Suprapubic skin (tissue), 4 donors: Measurements from ENCODE around the gene FGF18. TPM values are rescaled to one million over a fixed set of nuclear protein-coding genes. Genes with fewer than 3 reads are reported as not detected.
"Not testable (repeated sequence)": the region's sequence is repeated elsewhere in the genome, so short reads cannot be mapped to it uniquely, and the experiment has no call there.

Experiments used
- DNase-seq, 2 donors: peaks; one replicate each; pipeline ENCODE4 v3.0.0-alpha.2; 2019; ENCODE audit warnings: low spot score in 2 of 2
- H3K27ac ChIP-seq: fragments of 200-600 bp; sonication (generic); one replicate; pipeline ENCODE4 v1.5.1; 2019
- H3K27me3 ChIP-seq: fragments of 200-600 bp; sonication (generic); one replicate; pipeline ENCODE4 v1.5.1; 2019
- H3K36me3 ChIP-seq: fragments of 200-600 bp; sonication (generic); one replicate; pipeline ENCODE4 v1.5.1; 2019
- H3K4me1 ChIP-seq: fragments of 200-600 bp; sonication (generic); one replicate; pipeline ENCODE4 v1.5.1; 2019
- H3K4me3 ChIP-seq: fragments of 200-600 bp; sonication (generic); one replicate; pipeline ENCODE4 v1.5.1; 2019; ENCODE audit warnings: mild to moderate bottlenecking
- H3K9me3 ChIP-seq: fragments of 200-600 bp; sonication (generic); one replicate; pipeline ENCODE4 v1.5.1; 2019
- CTCF ChIP-seq, 2 donors: fragments of 200-600 bp in 1 of 2; fragments of 450-650 bp in 1 of 2; sonication (generic) in 1 of 2; IDR thresholded peaks; one replicate each; pipeline ENCODE4 v1.5.1; 2016 to 2019; ENCODE audit warnings: antibody characterized with exemption in 2 of 2, mild to moderate bottlenecking in 1 of 2, moderate library complexity in 1 of 2
- EP300 ChIP-seq: sonication (generic); formaldehyde crosslinking; IDR thresholded peaks from one replicate; pipeline ENCODE4 v1.6.1; 2017; ENCODE audit warnings: antibody characterized with exemption
- POLR2A ChIP-seq, 2 donors: fragments of 450-650 bp; IDR thresholded peaks; one replicate each; pipeline ENCODE4 v1.6.1; 2017; ENCODE audit warnings: antibody characterized with exemption in 2 of 2, mild to moderate bottlenecking in 2 of 2, moderate library complexity in 2 of 2
- POLR2AphosphoS5 ChIP-seq, 3 donors: sonication (generic); formaldehyde crosslinking; IDR thresholded peaks; one replicate each; pipeline ENCODE4 v1.6.1; 2017; ENCODE audit warnings: antibody characterized with exemption in 3 of 3
- WGBS: methylation state at CpG from one replicate; pipeline ENCODE4 v1.1.5; 2018; 5-methylcytosine and 5-hydroxymethylcytosine counted together
- total RNA-seq, 4 donors: library from RNA; depleted of rRNA; stranded (reverse); fragments of >200 nt; gene quantifications; one replicate each; pipeline ENCODE4 v1.1.0, GENCODE V29; 2016

The FGF18 gene
- total RNA-seq, 4 donors from 2014 or later = 0.32 to 3.2 (median 0.50) TPM

- TF ChIP-seq POLR2A (IDR thresholded peaks at IDR 0.05) (no peak), EP300 (no peak), POLR2AphosphoS5 (IDR thresholded peaks at IDR 0.05) (no peak), CTCF (IDR thresholded peaks at IDR 0.05) (no peak)
- Histone ChIP-seq H3K4me1 (peaks cover 4% of the 10 kb centered on the region), H3K36me3 (peaks cover 46% of the 10 kb centered on the region), H3K4me3 (no peak overlapping the region), H3K9me3 (no peaks in the 10 kb centered on the region), H3K27me3 (no peaks in the 10 kb centered on the region), H3K27ac (no peak overlapping the region)
- 94% methylated on average over 3 of the region's 3 CpGs for WGBS
- DNase-seq = peak in 1 of 2 donors; percentile 2
Observed at GRCh38 chr5:171413153-171413910, 6.1 kb upstream of the FGF18 start.

GRCh38 chr5:171413993-171414392 is 5.5 kb upstream of the FGF18 start:
- not testable (repeated sequence) for H3K4me3 ChIP-seq, DNase-seq, H3K27me3 ChIP-seq, H3K4me1 ChIP-seq, H3K27ac ChIP-seq, H3K9me3 ChIP-seq
- WGBS = 94% methylated on average over 5 of the region's 5 CpGs
- H3K36me3 ChIP-seq = peaks cover 39% of the 10 kb centered on the region

DNA sequence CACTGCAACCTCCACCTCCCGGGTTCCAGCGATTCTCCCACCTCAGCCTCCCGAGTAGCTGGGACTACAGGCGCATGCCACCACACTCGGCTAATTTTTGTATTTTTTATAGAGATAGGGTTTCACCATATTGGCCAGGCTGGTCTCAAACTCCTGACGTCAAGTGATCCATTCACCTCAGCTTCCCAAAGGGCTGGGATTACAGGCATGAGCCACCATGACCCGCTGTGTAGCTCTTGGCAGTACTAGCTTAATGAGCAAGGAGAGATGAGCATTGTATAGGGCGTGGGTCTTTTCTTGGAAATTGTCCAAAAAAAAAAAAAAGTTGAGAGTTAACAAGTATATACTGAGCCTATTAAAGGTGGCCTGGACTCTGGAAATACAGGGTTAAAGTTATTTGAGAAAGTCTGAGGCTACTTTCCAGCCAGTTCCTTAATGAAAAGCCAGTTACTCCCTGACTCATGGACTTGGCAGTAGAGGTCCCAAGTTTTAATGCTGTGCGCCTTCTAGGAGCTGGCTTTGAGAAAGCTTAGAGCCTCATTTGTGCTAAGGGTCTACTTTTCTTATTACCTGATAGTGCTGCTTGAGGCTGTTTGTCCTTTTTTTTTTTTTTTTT is 4.2 kb upstream of the FGF18 start:
- no peak overlapping the region for H3K4me3 ChIP-seq
- 85% methylated on average over 9 of the region's 9 CpGs for WGBS
- peak in 1 of 2 donors; percentile 5 for DNase-seq
- H3K9me3 ChIP-seq = no peaks in the 10 kb centered on the region
- H3K36me3 ChIP-seq = peaks cover 29% of the 10 kb centered on the region
- no peak for TF ChIP-seq POLR2AphosphoS5 (IDR thresholded peaks at IDR 0.05)
- TF ChIP-seq POLR2A (IDR thresholded peaks at IDR 0.05) = no peak
- TF ChIP-seq CTCF (IDR thresholded peaks at IDR 0.05) = no peak
- no peak for TF ChIP-seq EP300
- no peak overlapping the region for H3K27ac ChIP-seq
- H3K4me1 ChIP-seq = peaks cover 19% of the 10 kb centered on the region
- peaks cover 14% of the 10 kb centered on the region for H3K27me3 ChIP-seq

GRCh38 chr5:171416160-171417049 is 3.0 kb upstream of the FGF18 start:
- H3K27ac ChIP-seq = no peak overlapping the region
- peaks cover 24% of the 10 kb centered on the region for H3K27me3 ChIP-seq
- WGBS = 87% methylated on average over 9 of the region's 11 CpGs
- DNase-seq = peak in 1 of 2 donors; percentile 9
- no peaks in the 10 kb centered on the region for H3K9me3 ChIP-seq
- peaks cover 30% of the 10 kb centered on the region for H3K4me1 ChIP-seq
- no peak overlapping the region for H3K4me3 ChIP-seq
- no peak for TF ChIP-seq CTCF (IDR thresholded peaks at IDR 0.05)
- TF ChIP-seq EP300 = no peak
- TF ChIP-seq POLR2A (IDR thresholded peaks at IDR 0.05) = no peak
- no peak for TF ChIP-seq POLR2AphosphoS5 (IDR thresholded peaks at IDR 0.05)
- H3K36me3 ChIP-seq = peaks cover 21% of the 10 kb centered on the region

- no peaks in the 10 kb centered on the region for H3K9me3 ChIP-seq
- H3K4me1 ChIP-seq = peaks cover 31% of the 10 kb centered on the region
- DNase-seq = peak; percentile 83 to 86
- peak overlapping the region; percentile 57 for H3K4me3 ChIP-seq
- peaks cover 31% of the 10 kb centered on the region for H3K27me3 ChIP-seq
- WGBS = 14% methylated on average over 24 of the region's 26 CpGs
- H3K36me3 ChIP-seq = peaks cover 2% of the 10 kb centered on the region
- TF ChIP-seq CTCF (IDR thresholded peaks at IDR 0.05) (peak; percentile 73 to 91), POLR2AphosphoS5 (IDR thresholded peaks at IDR 0.05) (no peak)
- H3K27ac ChIP-seq = no peak overlapping the region
Observed at GRCh38 chr5:171418316-171418981, 998 bp upstream of the FGF18 start.
